Middle frontal gyrus (tissue), 1 donor: ENCODE data around the gene SPATA21.
"Not testable (repeated sequence)": the region's sequence is repeated elsewhere in the genome, so short reads cannot be mapped to it uniquely, and the experiment has no call there.

Source experiments
- DNase-seq: peaks from one replicate; pipeline ENCODE4 v3.0.0-alpha.2; 2015; ENCODE audit warnings: low spot score; ENCODE audit errors: extremely low spot score

Gene SPATA21

DNA sequence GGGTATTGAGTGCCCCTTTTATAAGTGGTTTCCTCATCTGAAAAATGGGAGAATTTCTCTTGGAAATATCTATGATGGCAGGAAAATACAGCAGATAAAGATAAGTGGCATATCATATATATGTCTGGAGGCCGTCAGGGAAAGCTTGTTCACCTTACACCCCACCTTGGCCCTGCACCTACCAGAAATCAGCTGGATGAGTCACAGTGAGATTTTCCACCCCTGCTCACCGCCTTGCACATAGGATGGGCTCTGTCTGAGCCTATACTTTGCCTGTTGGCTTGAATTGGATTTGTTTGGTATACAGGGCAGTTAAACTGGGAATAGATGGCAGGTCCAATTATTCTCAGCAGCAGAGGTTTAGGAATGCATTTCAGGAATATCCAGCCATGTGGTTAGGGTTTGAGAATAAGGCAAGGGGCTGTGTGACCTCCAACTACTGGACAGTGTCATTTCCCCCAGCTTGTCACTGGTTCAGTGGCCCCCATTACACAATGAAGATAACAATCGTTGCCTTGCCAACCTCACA, at the start of gene SPATA21:
TSS of gene SPATA21 (minus strand) at position 479 of the 529 bp plus-strand sequence. CDS start 6,053 bp downstream, outside the sequence.
- no peak for DNase-seq

GRCh38 chr1:16487011-16487410, 49.8 kb upstream of the SPATA21 start:
- not testable (repeated sequence) for DNase-seq

DNA sequence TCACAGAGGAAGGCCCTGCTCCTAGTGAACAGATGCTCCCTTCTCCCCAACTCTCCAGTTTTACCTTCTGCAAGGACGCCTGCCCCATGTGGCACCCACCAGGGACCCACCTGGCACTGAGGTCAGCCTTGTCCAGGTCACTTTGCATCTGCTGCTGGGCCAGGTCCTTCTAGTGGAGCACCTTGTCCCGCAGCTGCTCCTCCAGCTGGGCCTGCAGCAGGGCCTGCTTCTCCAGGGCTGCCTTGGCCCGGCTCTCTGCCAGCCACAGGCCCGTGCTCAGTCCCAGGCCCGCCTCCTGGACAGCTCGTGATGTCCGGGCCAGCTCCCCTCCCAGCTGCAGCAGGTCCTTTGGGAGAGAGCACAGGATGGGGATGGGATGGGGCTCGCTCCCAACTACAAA, 49.1 kb upstream of the SPATA21 start:
- not testable (repeated sequence) for DNase-seq

- DNase-seq: no peak
Observed at GRCh38 chr1:16484931-16485330, 47.7 kb upstream of the SPATA21 start.

- no peak for DNase-seq
Observed at GRCh38 chr1:16484501-16484835, 47.2 kb upstream of the SPATA21 start.

GRCh38 chr1:16483639-16484500, 46.6 kb upstream of the SPATA21 start:
- DNase-seq: not testable (repeated sequence)

DNA sequence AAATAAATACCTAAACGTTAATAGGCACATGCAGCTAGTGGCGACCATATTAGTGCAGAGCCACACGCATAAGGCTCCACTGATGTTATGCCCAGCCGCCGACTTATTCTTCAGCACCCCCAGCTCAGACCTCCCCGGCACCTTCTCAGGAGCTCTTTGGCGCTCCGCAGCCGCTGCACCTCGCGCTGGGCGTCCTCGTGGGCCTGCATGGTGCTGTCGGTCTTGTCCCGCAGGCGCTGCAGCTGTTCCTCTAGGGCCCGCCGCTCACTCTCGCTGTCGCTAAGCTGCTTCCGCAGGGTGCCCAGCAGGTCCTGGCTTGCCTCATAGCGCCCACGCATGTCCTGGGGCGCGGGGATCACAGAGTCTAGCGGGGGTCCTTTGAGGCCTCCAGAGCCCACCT, 45.9 kb upstream of the SPATA21 start:
- not testable (repeated sequence) for DNase-seq

- no peak for DNase-seq
Observed at GRCh38 chr1:16478091-16478490, 40.9 kb upstream of the SPATA21 start.

DNA sequence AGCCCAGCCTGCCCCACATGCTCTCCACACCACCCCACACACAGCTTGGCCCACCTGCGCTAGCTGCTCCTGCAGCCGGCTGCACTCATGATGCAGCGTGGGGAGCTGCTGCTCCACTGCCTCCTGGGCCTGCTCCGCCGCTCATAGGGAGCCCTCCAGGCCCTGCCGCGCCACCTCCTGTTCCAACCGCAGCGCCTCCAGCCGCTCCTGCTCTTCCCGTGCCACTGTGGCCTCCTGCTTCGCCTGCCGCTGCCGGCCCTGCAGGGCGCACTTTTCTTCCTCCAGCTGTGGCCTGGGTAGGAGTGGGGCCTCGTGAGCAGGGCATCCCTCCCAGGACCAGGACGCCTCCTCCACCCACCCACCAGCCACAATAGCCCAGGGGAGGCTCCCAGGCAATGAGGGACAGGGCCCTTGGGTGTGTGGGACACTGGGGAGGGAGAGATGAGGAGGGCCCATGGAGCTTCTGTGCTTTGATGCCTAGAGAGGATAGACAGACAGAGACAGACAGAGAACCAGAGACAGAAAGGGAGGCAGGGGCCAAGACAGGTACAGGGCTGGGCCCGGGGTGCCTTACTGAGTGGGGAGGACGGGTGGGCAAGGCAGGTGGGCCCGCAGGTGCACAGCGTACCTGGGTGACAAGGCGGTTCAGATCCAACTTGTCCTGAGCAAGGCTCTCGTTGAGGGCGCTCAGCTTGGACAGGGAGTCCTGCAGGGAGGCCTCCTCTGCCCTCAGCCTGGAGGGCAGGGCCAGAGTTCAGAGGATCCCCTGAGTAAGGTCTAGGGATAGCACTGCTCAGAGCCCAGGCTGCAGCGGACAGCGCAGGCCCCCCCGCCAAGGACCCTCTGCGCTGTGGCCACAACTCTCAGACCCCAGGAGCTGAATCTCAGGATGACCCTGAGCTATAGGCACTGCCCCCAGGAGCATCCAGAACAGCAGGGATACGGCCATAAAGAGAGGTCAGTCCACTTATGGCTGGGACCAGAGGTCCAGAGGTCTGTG, 38.8 kb upstream of the SPATA21 start:
- DNase-seq: not testable (repeated sequence)

GRCh38 chr1:16474891-16475290, 37.7 kb upstream of the SPATA21 start:
- DNase-seq: not testable (repeated sequence)

DNA sequence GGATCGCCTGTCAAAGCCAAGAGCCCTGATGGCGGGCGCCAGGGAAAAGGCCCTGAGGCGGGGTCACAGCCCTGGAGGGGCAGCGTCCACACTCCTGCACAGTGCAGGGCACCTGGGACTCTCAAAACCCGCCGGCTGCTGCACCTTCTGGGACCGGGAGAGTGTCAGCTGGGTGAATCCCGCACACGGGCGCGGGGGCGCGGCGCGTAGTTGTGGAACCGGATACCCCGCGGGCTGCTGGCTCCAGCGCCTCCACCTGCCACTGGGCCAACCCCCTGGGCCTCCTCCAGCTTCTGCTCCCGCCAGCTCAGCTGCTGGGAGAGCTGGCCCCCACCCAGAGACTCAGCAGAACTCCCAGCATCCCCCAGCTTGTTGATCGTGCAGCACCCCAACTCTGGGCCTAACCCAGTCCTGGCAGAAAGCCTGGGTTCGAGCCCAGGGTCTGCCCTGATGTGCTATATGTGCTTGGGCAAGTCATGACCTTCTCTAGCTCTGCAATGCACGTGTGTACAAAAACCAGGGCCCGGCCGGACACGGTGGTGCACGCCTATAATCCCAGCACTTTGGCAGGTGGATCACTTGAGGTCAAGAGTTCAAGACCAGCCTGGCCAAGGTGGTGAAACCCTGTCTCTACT, 37.1 kb upstream of the SPATA21 start:
- DNase-seq: no peak

- DNase-seq: no peak
Observed at GRCh38 chr1:16468558-16468957, 31.3 kb upstream of the SPATA21 start.

- no peak for DNase-seq
Observed at GRCh38 chr1:16464917-16465625, 27.8 kb upstream of the SPATA21 start.

DNA sequence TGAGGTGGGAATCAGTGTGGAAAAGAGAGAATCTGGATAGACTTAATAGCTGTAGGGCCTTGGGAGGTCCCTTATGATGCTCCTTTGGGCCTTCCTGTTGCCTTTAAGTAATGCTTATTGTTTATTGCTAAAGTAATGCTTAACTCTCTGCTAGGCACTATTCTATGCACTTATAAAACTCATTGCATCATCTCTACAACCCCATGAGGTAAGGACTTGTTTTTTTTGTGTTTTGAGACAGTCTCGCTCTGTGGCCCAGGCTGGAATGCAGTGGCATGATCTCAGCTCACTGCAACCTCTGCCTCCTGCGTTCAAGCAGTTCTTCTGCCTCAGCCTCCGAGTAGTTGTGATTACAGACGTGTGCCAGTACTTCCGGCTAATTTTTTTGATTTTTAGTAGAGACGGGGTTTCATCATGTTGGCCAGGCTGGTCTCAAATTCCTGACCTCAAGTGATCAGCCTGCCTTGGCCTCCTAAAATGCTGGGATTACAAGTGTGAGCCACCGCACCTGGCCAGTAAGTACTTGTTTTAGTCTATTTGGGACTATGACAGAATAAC, 25.6 kb upstream of the SPATA21 start:
- DNase-seq: no peak

DNA sequence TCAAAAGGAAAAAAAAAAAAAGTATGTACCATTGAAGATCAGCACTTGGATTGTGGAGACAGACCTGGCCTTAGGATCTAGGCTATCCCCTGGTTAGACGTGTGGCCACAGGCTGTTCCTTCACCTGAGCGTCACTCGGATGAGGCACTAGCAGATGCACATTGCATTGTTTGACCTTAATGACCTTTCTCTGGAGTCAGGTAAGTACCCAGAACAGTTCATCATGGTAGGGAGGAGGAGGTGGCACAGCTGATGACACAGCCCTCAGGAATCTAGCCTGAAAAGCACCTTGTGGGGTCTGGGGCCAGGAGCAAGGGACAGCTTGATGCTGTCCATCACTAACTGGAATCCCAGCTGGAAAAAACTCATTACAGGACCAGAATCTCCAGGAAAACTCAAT, 24.5 kb upstream of the SPATA21 start:
- DNase-seq: no peak

- DNase-seq: peak; percentile 18
Observed at GRCh38 chr1:16459352-16459925, 22.2 kb upstream of the SPATA21 start.

DNA sequence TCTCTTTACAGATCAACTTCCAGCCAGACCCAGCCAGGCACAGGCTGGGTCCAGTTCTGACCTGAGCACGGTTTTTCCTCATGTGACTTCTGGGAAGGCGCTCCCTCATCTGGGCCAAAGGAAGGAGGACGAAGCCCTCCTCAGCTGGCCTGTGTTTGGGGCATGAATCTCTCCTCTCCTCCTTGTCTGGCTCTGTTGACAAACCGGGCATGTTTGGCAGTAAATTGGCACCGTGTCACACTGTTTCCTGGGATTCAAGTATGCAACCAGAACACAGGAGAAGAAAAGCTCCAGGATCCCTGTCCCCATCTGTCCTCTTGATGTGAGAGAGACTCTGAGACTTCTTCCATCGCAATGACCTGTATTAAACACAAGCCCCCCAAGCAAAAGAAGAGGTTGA, 21.6 kb upstream of the SPATA21 start:
- no peak for DNase-seq

DNA sequence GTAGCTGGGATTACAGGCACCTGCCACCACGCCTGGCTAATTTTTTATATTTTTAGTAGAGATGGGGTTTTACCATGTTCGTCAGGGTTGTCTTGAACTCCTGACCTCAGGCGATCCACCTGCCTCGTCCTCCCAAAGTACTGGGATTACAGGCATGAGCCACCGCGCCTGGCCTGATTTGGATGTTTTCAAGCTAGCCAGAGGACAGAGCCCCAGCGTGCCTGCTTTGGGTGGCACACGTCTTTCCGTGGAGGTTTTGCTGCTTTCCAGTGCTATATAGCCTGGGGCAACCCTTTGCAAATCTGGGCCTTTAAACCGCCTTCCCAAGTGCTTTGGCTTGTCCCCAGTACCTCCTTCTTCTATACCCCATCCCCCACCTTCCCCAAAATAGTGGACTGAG, 18.9 kb upstream of the SPATA21 start:
- not testable (repeated sequence) for DNase-seq

GRCh38 chr1:16454909-16455308, 17.7 kb upstream of the SPATA21 start:
- not testable (repeated sequence) for DNase-seq
